HEK293 (cell line): ENCODE measurements around the gene PPM1J.

ENCODE experiments used
- IKZF3 ChIP-seq: fragments of 450-650 bp; IDR thresholded peaks from 2 replicates; pipeline ENCODE4 v1.5.0; 2018; ENCODE audit warnings: missing biosample characterization, mild to moderate bottlenecking, missing genetic modification characterization, moderate library complexity
- KLF10 ChIP-seq: fragments of 450-650 bp; IDR thresholded peaks from 2 replicates; pipeline ENCODE4 v1.5.1; 2018; ENCODE audit warnings: missing biosample characterization, mild to moderate bottlenecking, missing genetic modification characterization
- KLF7 ChIP-seq: fragments of 450-650 bp; formaldehyde crosslinking; IDR thresholded peaks from 2 replicates; pipeline ENCODE4 v1.5.1; 2016; ENCODE audit warnings: missing biosample characterization, missing genetic modification characterization, borderline replicate concordance
- KLF9 ChIP-seq: fragments of 450-650 bp; formaldehyde crosslinking; IDR thresholded peaks from 2 replicates; pipeline ENCODE4 v1.5.1; 2016; ENCODE audit warnings: missing biosample characterization, missing genetic modification characterization, low read depth
- MEIS1 ChIP-seq: sonication (generic); formaldehyde crosslinking; IDR thresholded peaks from 2 replicates; pipeline ENCODE4 v1.8.1; 2022; ENCODE audit warnings: missing genetic modification reagents, mild to moderate bottlenecking, borderline replicate concordance
- MZF1 ChIP-seq: fragments of 450-650 bp; formaldehyde crosslinking; IDR thresholded peaks from 2 replicates; pipeline ENCODE4 v1.5.1; 2017; ENCODE audit warnings: missing biosample characterization, missing genetic modification characterization, borderline replicate concordance
- SP2 ChIP-seq: fragments of 450-650 bp; formaldehyde crosslinking; IDR thresholded peaks from 2 replicates; pipeline ENCODE4 v1.5.1; 2016; ENCODE audit warnings: missing biosample characterization, missing genetic modification characterization
- ZBTB17 ChIP-seq: fragments of 450-650 bp; formaldehyde crosslinking; IDR thresholded peaks from 2 replicates; pipeline ENCODE4 v1.5.1; 2016; ENCODE audit warnings: missing biosample characterization, missing genetic modification characterization
- ZNF146 ChIP-seq: fragments of 450-650 bp; formaldehyde crosslinking; IDR thresholded peaks from 2 replicates; pipeline ENCODE4 v1.5.1; 2016; ENCODE audit warnings: missing biosample characterization, missing genetic modification characterization
- ZNF16 ChIP-seq: fragments of 450-650 bp; formaldehyde crosslinking; IDR thresholded peaks from 2 replicates; pipeline ENCODE4 v1.5.1; 2016; ENCODE audit warnings: low read depth, missing biosample characterization, missing genetic modification characterization
- ZNF2 ChIP-seq: fragments of 450-650 bp; formaldehyde crosslinking; IDR thresholded peaks from 2 replicates; pipeline ENCODE4 v1.5.1; 2016; ENCODE audit warnings: missing biosample characterization, missing genetic modification characterization
- ZNF266 ChIP-seq: fragments of 450-650 bp; formaldehyde crosslinking; IDR thresholded peaks from 2 replicates; pipeline ENCODE4 v1.5.1; 2016; ENCODE audit warnings: missing biosample characterization, missing genetic modification characterization, low read depth
- ZNF350 ChIP-seq: fragments of 450-650 bp; formaldehyde crosslinking; IDR thresholded peaks from 2 replicates; pipeline ENCODE4 v1.5.0; 2017; ENCODE audit warnings: missing biosample characterization, mild to moderate bottlenecking, missing genetic modification characterization
- ZNF37A ChIP-seq: fragments of 450-650 bp; IDR thresholded peaks from 2 replicates; pipeline ENCODE4 v1.5.1; 2018; ENCODE audit warnings: missing biosample characterization, missing genetic modification characterization
- ZNF394 ChIP-seq: fragments of 450-650 bp; formaldehyde crosslinking; IDR thresholded peaks from 2 replicates; pipeline ENCODE4 v1.5.1; 2016; ENCODE audit warnings: missing biosample characterization, missing genetic modification characterization, mild to moderate bottlenecking, moderate library complexity, borderline replicate concordance
- ZNF48 ChIP-seq: fragments of 450-650 bp; formaldehyde crosslinking; IDR thresholded peaks from 2 replicates; pipeline ENCODE4 v1.5.1; 2016; ENCODE audit warnings: missing biosample characterization, missing genetic modification characterization
- ZNF596 ChIP-seq: fragments of 450-650 bp; IDR thresholded peaks from 2 replicates; pipeline ENCODE4 v1.5.0; 2018; ENCODE audit warnings: missing biosample characterization, mild to moderate bottlenecking, missing genetic modification characterization, moderate library complexity
- ZNF629 ChIP-seq: fragments of 450-650 bp; formaldehyde crosslinking; IDR thresholded peaks from 2 replicates; pipeline ENCODE4 v1.5.1; 2017; ENCODE audit warnings: missing biosample characterization, missing genetic modification characterization
- ZNF654 ChIP-seq: fragments of 450-650 bp; formaldehyde crosslinking; IDR thresholded peaks from 2 replicates; pipeline ENCODE4 v1.5.1; 2016; ENCODE audit warnings: low read depth, missing biosample characterization, missing genetic modification characterization
- ZNF785 ChIP-seq: fragments of 450-650 bp; formaldehyde crosslinking; IDR thresholded peaks from 2 replicates; pipeline ENCODE4 v1.5.1; 2016; ENCODE audit warnings: missing biosample characterization, missing genetic modification characterization
- ZSCAN30 ChIP-seq: fragments of 450-650 bp; IDR thresholded peaks from 2 replicates; pipeline ENCODE4 v1.5.1; 2018; ENCODE audit warnings: missing biosample characterization, mild to moderate bottlenecking, missing genetic modification characterization, moderate library complexity
- TF ChIP-seq, protein P1 (sequence below): fragments of 450-650 bp; IDR thresholded peaks from 2 replicates; pipeline ENCODE4 v1.5.1; 2018; ENCODE audit warnings: missing biosample characterization, missing genetic modification characterization
- TF ChIP-seq, protein P2 (sequence below): fragments of 450-650 bp; formaldehyde crosslinking; IDR thresholded peaks from 2 replicates; pipeline ENCODE4 v1.5.1; 2017; ENCODE audit warnings: missing biosample characterization, missing genetic modification characterization
- TF ChIP-seq, protein P3 (sequence below): fragments of 450-650 bp; IDR thresholded peaks from 2 replicates; pipeline ENCODE4 v1.5.1; 2018; ENCODE audit warnings: missing biosample characterization, mild to moderate bottlenecking, missing genetic modification characterization
- TF ChIP-seq, protein P4 (sequence below): fragments of 450-650 bp; formaldehyde crosslinking; IDR thresholded peaks from 2 replicates; pipeline ENCODE4 v1.5.1; 2016; ENCODE audit warnings: missing biosample characterization, missing genetic modification characterization
- TF ChIP-seq, protein P5 (sequence below): fragments of 450-650 bp; formaldehyde crosslinking; IDR thresholded peaks from 2 replicates; pipeline ENCODE4 v1.5.1; 2016; ENCODE audit warnings: missing biosample characterization, missing genetic modification characterization
- TF ChIP-seq, protein P6 (sequence below): fragments of 450-650 bp; formaldehyde crosslinking; IDR thresholded peaks from 2 replicates; pipeline ENCODE4 v1.5.1; 2017; ENCODE audit warnings: missing biosample characterization, missing genetic modification characterization

The PPM1J gene

DNA sequence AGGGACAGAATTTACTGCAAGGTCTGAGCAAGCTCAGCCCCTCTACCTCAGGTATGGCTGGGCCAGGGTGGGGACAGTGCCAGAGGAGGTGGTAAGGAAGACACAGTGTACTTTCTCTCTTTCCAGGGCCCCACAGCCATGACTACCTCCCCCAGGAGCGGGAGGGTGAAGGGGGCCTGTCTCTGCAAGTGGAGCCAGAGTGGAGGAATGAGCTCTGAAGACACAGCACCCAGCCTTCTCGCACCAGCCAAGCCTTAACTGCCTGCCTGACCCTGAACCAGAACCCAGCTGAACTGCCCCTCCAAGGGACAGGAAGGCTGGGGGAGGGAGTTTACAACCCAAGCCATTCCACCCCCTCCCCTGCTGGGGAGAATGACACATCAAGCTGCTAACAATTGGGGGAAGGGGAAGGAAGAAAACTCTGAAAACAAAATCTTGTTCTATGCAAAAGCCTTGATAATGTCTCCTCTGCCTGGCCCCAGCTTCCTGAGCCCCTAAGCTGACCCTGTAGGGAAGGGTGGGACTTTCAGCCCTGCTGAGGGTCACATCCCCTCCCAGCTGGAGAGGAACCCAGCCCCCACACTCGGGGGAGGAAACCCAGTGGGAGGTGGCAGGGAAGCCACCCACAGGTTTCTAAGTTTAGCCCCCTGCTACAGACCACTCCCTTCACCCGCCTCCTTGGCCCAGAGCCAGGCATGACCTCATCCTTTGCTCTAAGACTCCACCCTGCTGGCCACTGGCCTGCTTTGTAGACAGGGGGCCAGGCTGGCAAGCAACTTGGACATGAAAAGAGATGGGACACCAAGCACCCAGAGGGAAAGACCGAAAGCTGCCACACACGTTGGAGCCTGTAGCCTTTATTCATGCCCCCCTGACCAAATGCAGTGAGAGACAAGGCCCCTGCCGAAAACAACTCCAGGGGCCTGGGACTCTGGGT lies 14.6 kb downstream of the PPM1J start (continued):
- TF ChIP-seq MZF1 (tag by site-specific recombination) (peak; percentile 70; the same call in 1 of the 2 replicates), ZNF394 (tag by site-specific recombination) (peak; percentile 79), ZNF146 (tag by site-specific recombination) (no peak), ZNF266 (tag by site-specific recombination) (no peak), KLF7 (tag by site-specific recombination) (peak; percentile 85), ZNF596 (tag by site-specific recombination) (0 out of 2 replicates have a peak, but pooled peaks have one; percentile 34), IKZF3 (peak; percentile 85), ZNF2 (tag by site-specific recombination) (peak; percentile 69; the same call in 1 of the 2 replicates), KLF10 (tag by site-specific recombination) (peak; percentile 98), MEIS1 (CRISPR knock-in tag) (no peak), ZNF654 (no peak), ZNF48 (tag by site-specific recombination) (no peak), SP2 (peak; percentile 86), ZBTB17 (tag by site-specific recombination) (peak; percentile 73), KLF9 (tag by site-specific recombination) (peak; percentile 91), ZNF16 (tag by site-specific recombination) (no peak), ZNF350 (tag by site-specific recombination) (no peak), ZNF629 (tag by site-specific recombination) (peak; percentile 90), ZNF785 (tag by site-specific recombination) (no peak), ZNF37A (tag by site-specific recombination) (peak; percentile 64; the same call in 1 of the 2 replicates), ZSCAN30 (peak; percentile 76)
- TF ChIP-seq, protein P1, sequence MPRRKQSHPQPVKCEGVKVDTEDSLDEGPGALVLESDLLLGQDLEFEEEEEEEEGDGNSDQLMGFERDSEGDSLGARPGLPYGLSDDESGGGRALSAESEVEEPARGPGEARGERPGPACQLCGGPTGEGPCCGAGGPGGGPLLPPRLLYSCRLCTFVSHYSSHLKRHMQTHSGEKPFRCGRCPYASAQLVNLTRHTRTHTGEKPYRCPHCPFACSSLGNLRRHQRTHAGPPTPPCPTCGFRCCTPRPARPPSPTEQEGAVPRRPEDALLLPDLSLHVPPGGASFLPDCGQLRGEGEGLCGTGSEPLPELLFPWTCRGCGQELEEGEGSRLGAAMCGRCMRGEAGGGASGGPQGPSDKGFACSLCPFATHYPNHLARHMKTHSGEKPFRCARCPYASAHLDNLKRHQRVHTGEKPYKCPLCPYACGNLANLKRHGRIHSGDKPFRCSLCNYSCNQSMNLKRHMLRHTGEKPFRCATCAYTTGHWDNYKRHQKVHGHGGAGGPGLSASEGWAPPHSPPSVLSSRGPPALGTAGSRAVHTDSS: no peak
- TF ChIP-seq, protein P2, sequence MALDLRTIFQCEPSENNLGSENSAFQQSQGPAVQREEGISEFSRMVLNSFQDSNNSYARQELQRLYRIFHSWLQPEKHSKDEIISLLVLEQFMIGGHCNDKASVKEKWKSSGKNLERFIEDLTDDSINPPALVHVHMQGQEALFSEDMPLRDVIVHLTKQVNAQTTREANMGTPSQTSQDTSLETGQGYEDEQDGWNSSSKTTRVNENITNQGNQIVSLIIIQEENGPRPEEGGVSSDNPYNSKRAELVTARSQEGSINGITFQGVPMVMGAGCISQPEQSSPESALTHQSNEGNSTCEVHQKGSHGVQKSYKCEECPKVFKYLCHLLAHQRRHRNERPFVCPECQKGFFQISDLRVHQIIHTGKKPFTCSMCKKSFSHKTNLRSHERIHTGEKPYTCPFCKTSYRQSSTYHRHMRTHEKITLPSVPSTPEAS: peak; percentile 22; the same call in 1 of the 2 replicates
- TF ChIP-seq, protein P3, sequence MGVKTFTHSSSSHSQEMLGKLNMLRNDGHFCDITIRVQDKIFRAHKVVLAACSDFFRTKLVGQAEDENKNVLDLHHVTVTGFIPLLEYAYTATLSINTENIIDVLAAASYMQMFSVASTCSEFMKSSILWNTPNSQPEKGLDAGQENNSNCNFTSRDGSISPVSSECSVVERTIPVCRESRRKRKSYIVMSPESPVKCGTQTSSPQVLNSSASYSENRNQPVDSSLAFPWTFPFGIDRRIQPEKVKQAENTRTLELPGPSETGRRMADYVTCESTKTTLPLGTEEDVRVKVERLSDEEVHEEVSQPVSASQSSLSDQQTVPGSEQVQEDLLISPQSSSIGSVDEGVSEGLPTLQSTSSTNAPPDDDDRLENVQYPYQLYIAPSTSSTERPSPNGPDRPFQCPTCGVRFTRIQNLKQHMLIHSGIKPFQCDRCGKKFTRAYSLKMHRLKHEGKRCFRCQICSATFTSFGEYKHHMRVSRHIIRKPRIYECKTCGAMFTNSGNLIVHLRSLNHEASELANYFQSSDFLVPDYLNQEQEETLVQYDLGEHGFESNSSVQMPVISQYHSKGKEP (tag by site-specific recombination): peak; percentile 80
- TF ChIP-seq, protein P4, sequence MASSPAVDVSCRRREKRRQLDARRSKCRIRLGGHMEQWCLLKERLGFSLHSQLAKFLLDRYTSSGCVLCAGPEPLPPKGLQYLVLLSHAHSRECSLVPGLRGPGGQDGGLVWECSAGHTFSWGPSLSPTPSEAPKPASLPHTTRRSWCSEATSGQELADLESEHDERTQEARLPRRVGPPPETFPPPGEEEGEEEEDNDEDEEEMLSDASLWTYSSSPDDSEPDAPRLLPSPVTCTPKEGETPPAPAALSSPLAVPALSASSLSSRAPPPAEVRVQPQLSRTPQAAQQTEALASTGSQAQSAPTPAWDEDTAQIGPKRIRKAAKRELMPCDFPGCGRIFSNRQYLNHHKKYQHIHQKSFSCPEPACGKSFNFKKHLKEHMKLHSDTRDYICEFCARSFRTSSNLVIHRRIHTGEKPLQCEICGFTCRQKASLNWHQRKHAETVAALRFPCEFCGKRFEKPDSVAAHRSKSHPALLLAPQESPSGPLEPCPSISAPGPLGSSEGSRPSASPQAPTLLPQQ: peak; percentile 57; the same call in 1 of the 2 replicates
- TF ChIP-seq, protein P5, sequence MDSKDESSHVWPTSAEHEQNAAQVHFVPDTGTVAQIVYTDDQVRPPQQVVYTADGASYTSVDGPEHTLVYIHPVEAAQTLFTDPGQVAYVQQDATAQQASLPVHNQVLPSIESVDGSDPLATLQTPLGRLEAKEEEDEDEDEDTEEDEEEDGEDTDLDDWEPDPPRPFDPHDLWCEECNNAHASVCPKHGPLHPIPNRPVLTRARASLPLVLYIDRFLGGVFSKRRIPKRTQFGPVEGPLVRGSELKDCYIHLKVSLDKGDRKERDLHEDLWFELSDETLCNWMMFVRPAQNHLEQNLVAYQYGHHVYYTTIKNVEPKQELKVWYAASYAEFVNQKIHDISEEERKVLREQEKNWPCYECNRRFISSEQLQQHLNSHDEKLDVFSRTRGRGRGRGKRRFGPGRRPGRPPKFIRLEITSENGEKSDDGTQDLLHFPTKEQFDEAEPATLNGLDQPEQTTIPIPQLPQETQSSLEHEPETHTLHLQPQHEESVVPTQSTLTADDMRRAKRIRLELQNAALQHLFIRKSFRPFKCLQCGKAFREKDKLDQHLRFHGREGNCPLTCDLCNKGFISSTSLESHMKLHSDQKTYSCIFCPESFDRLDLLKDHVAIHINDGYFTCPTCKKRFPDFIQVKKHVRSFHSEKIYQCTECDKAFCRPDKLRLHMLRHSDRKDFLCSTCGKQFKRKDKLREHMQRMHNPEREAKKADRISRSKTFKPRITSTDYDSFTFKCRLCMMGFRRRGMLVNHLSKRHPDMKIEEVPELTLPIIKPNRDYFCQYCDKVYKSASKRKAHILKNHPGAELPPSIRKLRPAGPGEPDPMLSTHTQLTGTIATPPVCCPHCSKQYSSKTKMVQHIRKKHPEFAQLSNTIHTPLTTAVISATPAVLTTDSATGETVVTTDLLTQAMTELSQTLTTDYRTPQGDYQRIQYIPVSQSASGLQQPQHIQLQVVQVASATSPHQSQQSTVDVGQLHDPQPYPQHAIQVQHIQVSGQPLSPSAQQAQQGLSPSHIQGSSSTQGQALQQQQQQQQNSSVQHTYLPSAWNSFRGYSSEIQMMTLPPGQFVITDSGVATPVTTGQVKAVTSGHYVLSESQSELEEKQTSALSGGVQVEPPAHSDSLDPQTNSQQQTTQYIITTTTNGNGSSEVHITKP: peak; percentile 89
- TF ChIP-seq, protein P6, sequence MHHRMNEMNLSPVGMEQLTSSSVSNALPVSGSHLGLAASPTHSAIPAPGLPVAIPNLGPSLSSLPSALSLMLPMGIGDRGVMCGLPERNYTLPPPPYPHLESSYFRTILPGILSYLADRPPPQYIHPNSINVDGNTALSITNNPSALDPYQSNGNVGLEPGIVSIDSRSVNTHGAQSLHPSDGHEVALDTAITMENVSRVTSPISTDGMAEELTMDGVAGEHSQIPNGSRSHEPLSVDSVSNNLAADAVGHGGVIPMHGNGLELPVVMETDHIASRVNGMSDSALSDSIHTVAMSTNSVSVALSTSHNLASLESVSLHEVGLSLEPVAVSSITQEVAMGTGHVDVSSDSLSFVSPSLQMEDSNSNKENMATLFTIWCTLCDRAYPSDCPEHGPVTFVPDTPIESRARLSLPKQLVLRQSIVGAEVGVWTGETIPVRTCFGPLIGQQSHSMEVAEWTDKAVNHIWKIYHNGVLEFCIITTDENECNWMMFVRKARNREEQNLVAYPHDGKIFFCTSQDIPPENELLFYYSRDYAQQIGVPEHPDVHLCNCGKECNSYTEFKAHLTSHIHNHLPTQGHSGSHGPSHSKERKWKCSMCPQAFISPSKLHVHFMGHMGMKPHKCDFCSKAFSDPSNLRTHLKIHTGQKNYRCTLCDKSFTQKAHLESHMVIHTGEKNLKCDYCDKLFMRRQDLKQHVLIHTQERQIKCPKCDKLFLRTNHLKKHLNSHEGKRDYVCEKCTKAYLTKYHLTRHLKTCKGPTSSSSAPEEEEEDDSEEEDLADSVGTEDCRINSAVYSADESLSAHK: no peak; the same call in 1 of the 2 replicates
